Nephron (organoid): Measurements from ENCODE around the gene TCERG1L.

Experiments
- H3K27ac Mint-ChIP-seq, 3 experiments: 2 replicates each; pipeline ENCODE4 v1.8.0; 2020; ENCODE audit warnings: mixed read lengths in 3 of 3, mild to moderate bottlenecking in 2 of 3, moderate library complexity in 1 of 3
- H3K27me3 Mint-ChIP-seq: 2 replicates; pipeline ENCODE4 v1.8.0; 2021; ENCODE audit warnings: low read depth, mild to moderate bottlenecking, moderate library complexity, mixed read lengths
- H3K36me3 Mint-ChIP-seq: 2 replicates; pipeline ENCODE4 v1.8.0; 2020; ENCODE audit warnings: low read depth, mixed read lengths
- H3K4me1 Mint-ChIP-seq: 2 replicates; pipeline ENCODE4 v1.8.0; 2020; ENCODE audit warnings: mixed read lengths
- H3K4me3 Mint-ChIP-seq, 3 experiments: 2 replicates each; pipeline ENCODE4 v1.8.0; 2020; ENCODE audit warnings: mild to moderate bottlenecking in 3 of 3, mixed read lengths in 3 of 3, moderate library complexity in 2 of 3
- H3K9me3 Mint-ChIP-seq: 2 replicates; pipeline ENCODE4 v1.8.0; 2020; ENCODE audit warnings: mixed read lengths
- CTCF ChIP-seq, 3 experiments: fragments of 200-600 bp; sonication (generic); IDR thresholded peaks; one replicate each; pipeline ENCODE4 v1.5.0; 2021; ENCODE audit warnings: antibody characterized with exemption in 3 of 3; ENCODE audit not compliant: unreplicated experiment in 3 of 3

TCERG1L gene

GRCh38 chr10:131213741-131214505 lies 97.6 kb downstream of the TCERG1L start:
- Mint-ChIP-seq H3K9me3 (no peaks in the 10 kb centered on the region), H3K27ac (no peak overlapping the region), H3K4me1 (no peaks in the 10 kb centered on the region), H3K36me3 (no peaks in the 10 kb centered on the region), H3K4me3 (no peak overlapping the region), H3K27me3 (peaks cover 16% of the 10 kb centered on the region)
- TF ChIP-seq CTCF (IDR thresholded peaks at IDR 0.05; ENCODE audit: unreplicated experiment in 3 of 3), result no peak

GRCh38 chr10:131212763-131213325 lies 98.7 kb downstream of the TCERG1L start:
- H3K27me3 Mint-ChIP-seq, result peaks cover 19% of the 10 kb centered on the region
- no peaks in the 10 kb centered on the region for H3K9me3 Mint-ChIP-seq
- H3K27ac Mint-ChIP-seq, result no peak overlapping the region
- no peak overlapping the region for H3K4me3 Mint-ChIP-seq
- TF ChIP-seq CTCF (IDR thresholded peaks at IDR 0.05; ENCODE audit: unreplicated experiment in 3 of 3), result no peak
- no peaks in the 10 kb centered on the region for H3K36me3 Mint-ChIP-seq
- H3K4me1 Mint-ChIP-seq, result no peaks in the 10 kb centered on the region

GRCh38 chr10:131211965-131212619 lies 99.4 kb downstream of the TCERG1L start:
- Mint-ChIP-seq H3K27ac (no peak overlapping the region), H3K4me3 (no peak overlapping the region), H3K4me1 (no peaks in the 10 kb centered on the region), H3K9me3 (no peaks in the 10 kb centered on the region), H3K27me3 (peaks cover 22% of the 10 kb centered on the region), H3K36me3 (no peaks in the 10 kb centered on the region)
- TF ChIP-seq CTCF (IDR thresholded peaks at IDR 0.05; ENCODE audit: unreplicated experiment in 3 of 3), result no peak

- H3K9me3 Mint-ChIP-seq, result no peaks in the 10 kb centered on the region
- no peak for TF ChIP-seq CTCF (IDR thresholded peaks at IDR 0.05; ENCODE audit: unreplicated experiment in 3 of 3)
- H3K36me3 Mint-ChIP-seq, result no peaks in the 10 kb centered on the region
- H3K4me3 Mint-ChIP-seq, result no peak overlapping the region
- H3K27me3 Mint-ChIP-seq, result peaks cover 22% of the 10 kb centered on the region
- H3K4me1 Mint-ChIP-seq, result no peaks in the 10 kb centered on the region
- no peak overlapping the region for H3K27ac Mint-ChIP-seq
Observed at GRCh38 chr10:131211559-131211958, 100.0 kb downstream of the TCERG1L start.

- TF ChIP-seq CTCF (IDR thresholded peaks at IDR 0.05; ENCODE audit: unreplicated experiment in 3 of 3), result no peak
- Mint-ChIP-seq H3K27ac (no peak overlapping the region), H3K36me3 (no peaks in the 10 kb centered on the region), H3K27me3 (peaks cover 22% of the 10 kb centered on the region), H3K4me3 (no peak overlapping the region), H3K9me3 (no peaks in the 10 kb centered on the region), H3K4me1 (no peaks in the 10 kb centered on the region)
Observed at GRCh38 chr10:131211146-131211545, 100.4 kb downstream of the TCERG1L start.
